ENCODE data around the gene MYO15A.

GRCh38 chr17:18105595-18105994 is 3.0 kb upstream of the MYO15A start:
- no peak for TF ChIP-seq CTCF (IDR thresholded peaks at IDR 0.05)
- TF ChIP-seq POLR2A (IDR thresholded peaks at IDR 0.05): no peak

Measured in stomach (tissue), 4 donors.